ENCODE measurements around the gene CORIN. TPM values are rescaled to one million over a fixed set of nuclear protein-coding genes. Genes with fewer than 3 reads are reported as not detected.

The CORIN gene
- total RNA-seq, 6 experiments from 2014 or later, result 0.12 to 0.44 (median 0.16) TPM; not detected in 1

GRCh38 chr4:47858006-47858405 lies 20.1 kb upstream of the CORIN start:
- no peak overlapping the region for H3K27ac ChIP-seq
- no peak overlapping the region for H3K4me3 ChIP-seq
- intact Hi-C loops (cut with DNase I), result no loop called here
- H3K4me1 ChIP-seq, result no peaks in the 10 kb centered on the region
- 50% methylated on average over 2 of the region's 2 CpGs for WGBS (ENCODE audit: insufficient coverage, low coverage, low lambda C conversion rate, missing lambda C conversion rate)
- no peaks in the 10 kb centered on the region for H3K27me3 ChIP-seq
- no peaks in the 10 kb centered on the region for H3K9me3 ChIP-seq
- DNase-seq (no peak), ATAC-seq (no peak)
- H3K36me3 ChIP-seq, result peaks cover 0 to 3% (median 0%) of the 10 kb centered on the region in 4 donors
- TF ChIP-seq, protein P1, sequence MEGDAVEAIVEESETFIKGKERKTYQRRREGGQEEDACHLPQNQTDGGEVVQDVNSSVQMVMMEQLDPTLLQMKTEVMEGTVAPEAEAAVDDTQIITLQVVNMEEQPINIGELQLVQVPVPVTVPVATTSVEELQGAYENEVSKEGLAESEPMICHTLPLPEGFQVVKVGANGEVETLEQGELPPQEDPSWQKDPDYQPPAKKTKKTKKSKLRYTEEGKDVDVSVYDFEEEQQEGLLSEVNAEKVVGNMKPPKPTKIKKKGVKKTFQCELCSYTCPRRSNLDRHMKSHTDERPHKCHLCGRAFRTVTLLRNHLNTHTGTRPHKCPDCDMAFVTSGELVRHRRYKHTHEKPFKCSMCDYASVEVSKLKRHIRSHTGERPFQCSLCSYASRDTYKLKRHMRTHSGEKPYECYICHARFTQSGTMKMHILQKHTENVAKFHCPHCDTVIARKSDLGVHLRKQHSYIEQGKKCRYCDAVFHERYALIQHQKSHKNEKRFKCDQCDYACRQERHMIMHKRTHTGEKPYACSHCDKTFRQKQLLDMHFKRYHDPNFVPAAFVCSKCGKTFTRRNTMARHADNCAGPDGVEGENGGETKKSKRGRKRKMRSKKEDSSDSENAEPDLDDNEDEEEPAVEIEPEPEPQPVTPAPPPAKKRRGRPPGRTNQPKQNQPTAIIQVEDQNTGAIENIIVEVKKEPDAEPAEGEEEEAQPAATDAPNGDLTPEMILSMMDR (IDR thresholded peaks at IDR 0.05), result no peak
- no peak for TF ChIP-seq POLR2A (IDR thresholded peaks at IDR 0.05)

- H3K4me3 ChIP-seq, result no peak overlapping the region
- H3K27me3 ChIP-seq, result no peaks in the 10 kb centered on the region
- H3K27ac ChIP-seq, result no peak overlapping the region
- H3K36me3 ChIP-seq, result peaks cover 0 to 4% (median 0%) of the 10 kb centered on the region in 4 donors
- H3K4me1 ChIP-seq, result no peaks in the 10 kb centered on the region
- no peaks in the 10 kb centered on the region for H3K9me3 ChIP-seq
- WGBS (ENCODE audit: insufficient coverage, low coverage, low lambda C conversion rate, missing lambda C conversion rate), result 94% methylated on average over 1 of the region's 1 CpG
- ATAC-seq (no peak), DNase-seq (no peak)
- intact Hi-C loops (cut with DNase I), result no loop called here
- TF ChIP-seq, protein P1 (IDR thresholded peaks at IDR 0.05), result no peak
- TF ChIP-seq POLR2A (IDR thresholded peaks at IDR 0.05), result no peak
Measured at GRCh38 chr4:47856713-47857112, 18.8 kb upstream of the CORIN start.

DNA sequence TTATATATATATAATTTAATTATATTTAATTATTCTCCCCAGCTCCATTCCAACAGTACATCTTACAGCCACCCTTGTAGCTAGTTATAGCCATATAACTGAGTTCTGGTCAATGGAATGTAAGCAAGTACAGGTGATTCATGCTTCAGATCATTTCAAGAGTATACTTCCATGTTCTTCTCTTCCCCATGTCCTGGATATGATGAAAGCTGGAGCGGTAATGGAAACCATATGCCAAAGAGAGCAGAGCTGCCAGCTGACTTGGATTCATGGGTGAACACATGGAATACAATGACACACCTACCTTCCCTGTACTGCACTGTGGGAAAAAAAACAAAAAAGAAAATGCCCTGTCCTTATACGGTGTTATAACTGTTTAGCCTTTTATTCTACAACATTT lies 17.5 kb upstream of the CORIN start:
- Histone ChIP-seq H3K27me3 (no peaks in the 10 kb centered on the region), H3K36me3 (peaks cover 0 to 5% (median 2%) of the 10 kb centered on the region in 4 donors), H3K4me3 (no peak overlapping the region), H3K4me1 (no peaks in the 10 kb centered on the region), H3K27ac (no peak overlapping the region), H3K9me3 (no peaks in the 10 kb centered on the region)
- ATAC-seq (no peak), DNase-seq (no peak)
- 95% methylated on average over 2 of the region's 2 CpGs for WGBS (ENCODE audit: insufficient coverage, low coverage, low lambda C conversion rate, missing lambda C conversion rate)
- intact Hi-C loops (cut with DNase I), result no loop called here
- TF ChIP-seq, protein P1 (IDR thresholded peaks at IDR 0.05), result no peak
- no peak for TF ChIP-seq POLR2A (IDR thresholded peaks at IDR 0.05)

DNA sequence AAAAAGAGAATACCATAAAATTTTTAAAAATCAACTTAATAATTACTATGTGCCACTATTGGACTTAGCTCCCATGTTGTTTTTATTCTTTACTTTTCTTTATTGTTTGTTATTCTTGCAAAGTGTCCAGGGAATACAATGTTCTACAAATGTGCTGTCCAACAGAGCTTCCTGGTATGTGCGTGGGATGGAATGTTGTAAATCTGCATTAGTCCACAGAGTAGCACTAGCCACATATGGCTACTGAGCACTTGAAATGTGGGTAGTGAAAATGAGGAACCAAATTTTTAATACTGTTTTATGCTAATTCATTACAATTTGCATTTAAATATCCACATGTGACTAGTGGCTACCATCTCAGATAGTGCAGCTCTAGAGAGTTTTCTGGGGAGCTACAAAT lies 14.3 kb upstream of the CORIN start:
- TF ChIP-seq, protein P1 (IDR thresholded peaks at IDR 0.05), result no peak
- no peak for TF ChIP-seq POLR2A (IDR thresholded peaks at IDR 0.05)
- H3K4me1 ChIP-seq, result no peaks in the 10 kb centered on the region
- no peaks in the 10 kb centered on the region for H3K9me3 ChIP-seq
- no peak overlapping the region for H3K27ac ChIP-seq
- H3K4me3 ChIP-seq, result no peak overlapping the region
- intact Hi-C loops (cut with DNase I), result no loop called here
- WGBS (ENCODE audit: insufficient coverage, low coverage, low lambda C conversion rate, missing lambda C conversion rate), result 91% methylated on average over 1 of the region's 1 CpG
- no peaks in the 10 kb centered on the region for H3K27me3 ChIP-seq
- peaks cover 0 to 5% (median 3%) of the 10 kb centered on the region in 4 donors for H3K36me3 ChIP-seq
- ATAC-seq (no peak), DNase-seq (no peak)

- no peak overlapping the region for H3K4me3 ChIP-seq
- H3K36me3 ChIP-seq, result peaks cover 0 to 6% (median 3%) of the 10 kb centered on the region in 4 donors
- ATAC-seq, result no peak
- no peaks in the 10 kb centered on the region for H3K4me1 ChIP-seq
- no peaks in the 10 kb centered on the region for H3K27me3 ChIP-seq
- intact Hi-C loops (cut with DNase I), result no loop called here
- H3K9me3 ChIP-seq, result no peaks in the 10 kb centered on the region
- no peak overlapping the region for H3K27ac ChIP-seq
- TF ChIP-seq, protein P1 (IDR thresholded peaks at IDR 0.05), result no peak
- TF ChIP-seq POLR2A (IDR thresholded peaks at IDR 0.05), result no peak
- WGBS (ENCODE audit: insufficient coverage, low coverage, low lambda C conversion rate, missing lambda C conversion rate), result 80% methylated on average over 1 of the region's 1 CpG
- DNase-seq, result no peak
Measured at GRCh38 chr4:47849466-47849865, 11.6 kb upstream of the CORIN start.
